HFF-Myc (cell line): Measurements from ENCODE around the gene HSPA13.
"Not testable (repeated sequence)": the region's sequence is repeated elsewhere in the genome, so short reads cannot be mapped to it uniquely, and the experiment has no call there.

Experiments used
- DNase-seq: peaks from one replicate; pipeline ENCODE4 v3.0.0-alpha.2; 2011; ENCODE audit warnings: low read depth; ENCODE audit errors: extremely low read depth
- H3K4me3 ChIP-seq: replicated peaks from 2 replicates; pipeline ENCODE4 v1.5.1; 2011; ENCODE audit warnings: low read depth, mild to moderate bottlenecking, control low read depth, low read length
- TF ChIP-seq, protein P1 (sequence below): IDR thresholded peaks from 2 replicates; pipeline ENCODE4 v1.5.1; 2012; ENCODE audit warnings: mild to moderate bottlenecking, low read depth, low read length, control low read depth; ENCODE audit errors: missing control alignments

HSPA13 gene

DNA sequence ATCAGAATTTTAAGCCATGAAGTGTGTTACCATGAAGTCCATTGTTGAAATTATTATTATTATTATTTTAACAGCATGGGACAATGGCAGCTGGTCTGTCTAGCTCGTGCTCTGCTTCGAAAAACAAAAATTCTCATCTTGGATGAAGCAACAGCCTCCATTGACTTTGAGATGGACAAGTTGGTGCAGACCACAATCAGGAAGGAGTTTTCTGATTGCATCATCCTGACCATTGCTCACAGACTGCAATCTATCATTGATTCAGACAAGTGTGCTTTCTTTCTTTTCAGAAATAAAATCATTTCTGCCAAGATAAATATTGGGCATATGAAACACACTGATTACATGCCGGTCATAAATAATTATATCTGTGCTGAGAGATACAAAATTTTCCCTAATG lies 21.0 kb downstream of the HSPA13 start:
- DNase-seq: no peak
- TF ChIP-seq, protein P1, sequence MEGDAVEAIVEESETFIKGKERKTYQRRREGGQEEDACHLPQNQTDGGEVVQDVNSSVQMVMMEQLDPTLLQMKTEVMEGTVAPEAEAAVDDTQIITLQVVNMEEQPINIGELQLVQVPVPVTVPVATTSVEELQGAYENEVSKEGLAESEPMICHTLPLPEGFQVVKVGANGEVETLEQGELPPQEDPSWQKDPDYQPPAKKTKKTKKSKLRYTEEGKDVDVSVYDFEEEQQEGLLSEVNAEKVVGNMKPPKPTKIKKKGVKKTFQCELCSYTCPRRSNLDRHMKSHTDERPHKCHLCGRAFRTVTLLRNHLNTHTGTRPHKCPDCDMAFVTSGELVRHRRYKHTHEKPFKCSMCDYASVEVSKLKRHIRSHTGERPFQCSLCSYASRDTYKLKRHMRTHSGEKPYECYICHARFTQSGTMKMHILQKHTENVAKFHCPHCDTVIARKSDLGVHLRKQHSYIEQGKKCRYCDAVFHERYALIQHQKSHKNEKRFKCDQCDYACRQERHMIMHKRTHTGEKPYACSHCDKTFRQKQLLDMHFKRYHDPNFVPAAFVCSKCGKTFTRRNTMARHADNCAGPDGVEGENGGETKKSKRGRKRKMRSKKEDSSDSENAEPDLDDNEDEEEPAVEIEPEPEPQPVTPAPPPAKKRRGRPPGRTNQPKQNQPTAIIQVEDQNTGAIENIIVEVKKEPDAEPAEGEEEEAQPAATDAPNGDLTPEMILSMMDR: no peak
- no peak overlapping the region for H3K4me3 ChIP-seq

DNA sequence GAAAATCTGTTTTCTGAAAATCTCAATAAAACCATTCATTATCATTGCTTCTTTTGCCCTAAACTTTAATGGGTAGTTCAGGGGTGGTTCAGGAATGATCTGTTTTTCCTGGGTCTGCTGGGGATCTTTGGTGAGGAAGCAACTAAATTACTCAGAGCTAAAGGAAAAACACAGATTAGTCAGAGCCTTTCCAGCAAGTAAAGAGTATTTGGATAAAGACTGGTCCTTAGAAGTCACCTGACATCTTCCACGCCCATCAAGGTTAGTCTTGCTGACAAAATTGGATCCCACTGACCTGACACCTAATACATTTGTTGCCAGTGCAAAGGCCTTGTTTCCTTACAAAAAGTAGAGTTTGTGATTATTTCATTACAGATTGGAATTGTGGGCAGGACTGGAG lies 24.2 kb downstream of the HSPA13 start:
- no peak overlapping the region for H3K4me3 ChIP-seq
- DNase-seq: no peak
- TF ChIP-seq, protein P1: no peak

DNA sequence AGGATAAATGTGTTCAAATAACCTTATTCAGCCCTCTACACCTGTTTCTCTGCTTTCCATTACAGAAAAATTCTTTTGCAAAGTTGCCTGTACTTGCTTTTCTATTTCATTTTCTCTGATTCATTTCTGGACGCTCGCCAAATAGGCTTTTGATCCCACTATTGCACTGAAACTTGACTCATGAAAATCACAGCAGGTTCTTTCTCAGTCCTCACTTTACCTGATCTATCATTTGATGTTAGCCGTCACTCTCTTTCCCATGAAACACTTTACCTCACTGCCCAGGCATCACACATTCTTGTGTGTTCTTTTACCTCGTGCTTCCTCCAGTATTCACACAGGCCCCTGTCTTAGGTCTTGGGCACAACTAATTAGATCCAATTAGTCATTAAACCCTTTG lies 26.2 kb downstream of the HSPA13 start:
- TF ChIP-seq, protein P1: no peak
- no peak overlapping the region for H3K4me3 ChIP-seq
- no peak for DNase-seq

- H3K4me3 ChIP-seq: no peak overlapping the region
- DNase-seq: no peak
- TF ChIP-seq, protein P1: no peak
Measured at GRCh38 chr21:14354515-14354914, 28.4 kb downstream of the HSPA13 start.

GRCh38 chr21:14353726-14354125 lies 29.2 kb downstream of the HSPA13 start:
- TF ChIP-seq, protein P1: no peak
- no peak overlapping the region for H3K4me3 ChIP-seq
- no peak for DNase-seq

GRCh38 chr21:14353231-14353630 lies 29.7 kb downstream of the HSPA13 start:
- TF ChIP-seq, protein P1: no peak
- no peak overlapping the region for H3K4me3 ChIP-seq
- DNase-seq: no peak

DNA sequence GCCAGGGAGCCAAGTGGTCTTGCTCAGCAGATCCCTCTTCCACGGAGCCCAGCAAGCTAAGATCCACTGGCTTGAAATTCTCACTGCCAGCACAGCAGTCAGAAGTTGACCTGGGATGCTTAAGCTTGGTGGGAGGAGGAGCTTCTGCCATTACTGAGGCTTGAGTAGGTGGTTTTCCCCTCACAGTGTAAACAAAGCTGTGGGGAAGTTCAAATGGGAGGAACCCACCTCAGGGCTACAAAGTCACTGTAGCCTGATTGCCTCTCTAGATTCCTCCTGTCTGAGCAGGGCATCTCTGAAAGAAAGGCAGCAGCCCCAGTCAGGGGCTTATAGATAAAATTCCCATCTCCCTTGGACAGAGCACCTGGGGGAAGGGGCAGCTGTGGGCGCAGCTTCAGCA lies 55.6 kb downstream of the HSPA13 start:
- not testable (repeated sequence) for H3K4me3 ChIP-seq, DNase-seq
